ENCODE measurements around the gene GID8.

DNA sequence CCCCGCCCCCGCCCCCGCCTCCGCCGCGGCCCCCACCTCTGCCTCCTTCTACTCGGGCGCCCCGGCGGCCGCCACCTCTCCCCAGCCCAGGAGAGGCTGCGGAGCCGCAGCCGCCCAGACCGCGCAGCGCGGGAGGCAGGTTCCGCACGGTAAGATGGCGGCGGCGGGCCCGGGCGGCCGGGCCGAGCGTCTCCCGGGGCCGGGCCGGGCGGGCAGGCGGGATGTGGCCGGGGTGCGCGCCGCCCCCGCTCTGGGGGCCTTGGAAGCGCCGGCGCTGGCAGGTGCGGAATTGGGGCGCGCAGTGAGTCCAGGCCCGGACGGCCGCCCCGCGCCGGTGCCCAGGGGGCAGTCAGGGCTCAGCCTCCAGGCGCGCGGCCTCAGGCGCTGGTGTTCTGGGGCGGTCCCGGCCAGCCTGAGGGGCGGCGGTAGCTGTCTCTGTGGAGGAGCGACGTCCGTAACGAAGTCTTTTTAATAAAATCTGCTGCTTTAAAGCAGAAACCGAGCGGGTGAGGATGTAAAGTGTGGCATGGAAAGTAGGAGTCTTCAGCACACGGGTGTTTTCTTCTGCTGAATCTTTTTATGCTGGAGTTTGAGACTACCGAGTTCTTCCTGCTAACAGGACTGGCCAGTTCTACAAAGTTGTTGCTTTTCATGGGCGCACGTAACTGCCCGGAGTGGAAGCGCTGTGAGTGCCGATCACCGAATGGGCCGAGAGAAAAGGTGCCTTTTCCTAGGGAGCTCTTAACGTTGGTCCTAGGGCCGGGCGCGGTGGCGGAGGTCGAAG lies at the start of gene GID8:
- TF ChIP-seq, protein P1, sequence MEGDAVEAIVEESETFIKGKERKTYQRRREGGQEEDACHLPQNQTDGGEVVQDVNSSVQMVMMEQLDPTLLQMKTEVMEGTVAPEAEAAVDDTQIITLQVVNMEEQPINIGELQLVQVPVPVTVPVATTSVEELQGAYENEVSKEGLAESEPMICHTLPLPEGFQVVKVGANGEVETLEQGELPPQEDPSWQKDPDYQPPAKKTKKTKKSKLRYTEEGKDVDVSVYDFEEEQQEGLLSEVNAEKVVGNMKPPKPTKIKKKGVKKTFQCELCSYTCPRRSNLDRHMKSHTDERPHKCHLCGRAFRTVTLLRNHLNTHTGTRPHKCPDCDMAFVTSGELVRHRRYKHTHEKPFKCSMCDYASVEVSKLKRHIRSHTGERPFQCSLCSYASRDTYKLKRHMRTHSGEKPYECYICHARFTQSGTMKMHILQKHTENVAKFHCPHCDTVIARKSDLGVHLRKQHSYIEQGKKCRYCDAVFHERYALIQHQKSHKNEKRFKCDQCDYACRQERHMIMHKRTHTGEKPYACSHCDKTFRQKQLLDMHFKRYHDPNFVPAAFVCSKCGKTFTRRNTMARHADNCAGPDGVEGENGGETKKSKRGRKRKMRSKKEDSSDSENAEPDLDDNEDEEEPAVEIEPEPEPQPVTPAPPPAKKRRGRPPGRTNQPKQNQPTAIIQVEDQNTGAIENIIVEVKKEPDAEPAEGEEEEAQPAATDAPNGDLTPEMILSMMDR (IDR thresholded peaks at IDR 0.05): no peak
- TF ChIP-seq POLR2A (IDR thresholded peaks at IDR 0.05): no peak

Measured in uterus (tissue), 2 donors.